ENCODE measurements around the gene EHMT1. TPM values are rescaled to one million over a fixed set of nuclear protein-coding genes. Genes with fewer than 3 reads are reported as not detected.
A peak's percentile ranks its signal among the peaks of the same experiment; 100 is the strongest.
"Not testable (repeated sequence)": the region's sequence is repeated elsewhere in the genome, so short reads cannot be mapped to it uniquely, and the experiment has no call there.

The EHMT1 gene
- total RNA-seq, 1 donor from 2014 or later: 45.3 TPM

DNA sequence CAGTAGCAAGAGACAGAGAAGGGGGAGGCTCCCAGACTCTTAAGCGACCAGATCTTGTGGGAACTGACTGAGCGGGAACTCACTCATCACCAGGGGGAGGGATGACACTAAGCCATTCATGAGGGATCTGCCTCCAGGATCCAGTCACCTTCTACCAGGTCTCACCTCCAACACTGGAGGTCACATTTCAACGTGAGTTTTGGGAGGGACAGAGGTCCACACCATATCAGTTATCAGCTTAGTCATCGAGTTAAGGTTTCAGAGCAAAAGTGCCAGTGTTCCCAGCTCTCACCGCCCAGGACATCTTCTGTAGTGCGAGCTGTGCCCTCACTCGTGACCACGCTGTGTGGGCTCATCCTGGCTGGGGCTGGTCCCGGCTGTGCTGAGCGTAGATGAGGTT is 160.1 kb downstream of the EHMT1 start:
- TF ChIP-seq, protein P1, sequence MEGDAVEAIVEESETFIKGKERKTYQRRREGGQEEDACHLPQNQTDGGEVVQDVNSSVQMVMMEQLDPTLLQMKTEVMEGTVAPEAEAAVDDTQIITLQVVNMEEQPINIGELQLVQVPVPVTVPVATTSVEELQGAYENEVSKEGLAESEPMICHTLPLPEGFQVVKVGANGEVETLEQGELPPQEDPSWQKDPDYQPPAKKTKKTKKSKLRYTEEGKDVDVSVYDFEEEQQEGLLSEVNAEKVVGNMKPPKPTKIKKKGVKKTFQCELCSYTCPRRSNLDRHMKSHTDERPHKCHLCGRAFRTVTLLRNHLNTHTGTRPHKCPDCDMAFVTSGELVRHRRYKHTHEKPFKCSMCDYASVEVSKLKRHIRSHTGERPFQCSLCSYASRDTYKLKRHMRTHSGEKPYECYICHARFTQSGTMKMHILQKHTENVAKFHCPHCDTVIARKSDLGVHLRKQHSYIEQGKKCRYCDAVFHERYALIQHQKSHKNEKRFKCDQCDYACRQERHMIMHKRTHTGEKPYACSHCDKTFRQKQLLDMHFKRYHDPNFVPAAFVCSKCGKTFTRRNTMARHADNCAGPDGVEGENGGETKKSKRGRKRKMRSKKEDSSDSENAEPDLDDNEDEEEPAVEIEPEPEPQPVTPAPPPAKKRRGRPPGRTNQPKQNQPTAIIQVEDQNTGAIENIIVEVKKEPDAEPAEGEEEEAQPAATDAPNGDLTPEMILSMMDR (IDR thresholded peaks at IDR 0.05; ENCODE audit: insufficient read depth, low read length, severe bottlenecking): no peak
- FAIRE-seq: peak; percentile 98
- Histone ChIP-seq H3K4me3 (ENCODE audit: low read depth, low read length) (no peak overlapping the region), H3K36me3 (ENCODE audit: control insufficient read depth, insufficient read depth, low read length) (peaks cover 31% of the 10 kb centered on the region), H3K27me3 (ENCODE audit: control insufficient read depth, insufficient read depth, low read length) (no peaks in the 10 kb centered on the region)
- DNase-seq (ENCODE audit: low read depth): no peak

DNA sequence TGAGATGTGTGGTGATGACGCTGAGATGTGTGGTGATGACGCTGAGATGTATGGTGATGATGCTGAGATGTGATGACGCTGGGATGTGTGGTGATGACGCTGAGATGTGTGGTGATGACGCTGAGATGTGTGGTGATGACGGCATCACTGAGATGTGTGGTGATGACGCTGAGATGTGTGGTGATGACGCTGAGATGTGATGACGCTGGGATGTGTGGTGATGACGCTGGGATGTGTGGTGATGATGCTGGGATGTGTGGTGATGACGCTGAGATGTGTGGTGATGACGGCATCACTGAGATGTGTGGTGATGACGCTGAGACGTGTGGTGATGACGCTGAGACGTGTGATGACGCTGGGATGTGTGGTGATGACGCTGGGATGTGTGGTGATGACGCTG is 161.2 kb downstream of the EHMT1 start:
- peaks cover 32% of the 10 kb centered on the region for H3K36me3 ChIP-seq (ENCODE audit: control insufficient read depth, insufficient read depth, low read length)
- H3K4me3 ChIP-seq (ENCODE audit: low read depth, low read length); DNase-seq (ENCODE audit: low read depth); H3K27me3 ChIP-seq (ENCODE audit: control insufficient read depth, insufficient read depth, low read length): not testable (repeated sequence)
- peak; percentile 66 for FAIRE-seq

DNA sequence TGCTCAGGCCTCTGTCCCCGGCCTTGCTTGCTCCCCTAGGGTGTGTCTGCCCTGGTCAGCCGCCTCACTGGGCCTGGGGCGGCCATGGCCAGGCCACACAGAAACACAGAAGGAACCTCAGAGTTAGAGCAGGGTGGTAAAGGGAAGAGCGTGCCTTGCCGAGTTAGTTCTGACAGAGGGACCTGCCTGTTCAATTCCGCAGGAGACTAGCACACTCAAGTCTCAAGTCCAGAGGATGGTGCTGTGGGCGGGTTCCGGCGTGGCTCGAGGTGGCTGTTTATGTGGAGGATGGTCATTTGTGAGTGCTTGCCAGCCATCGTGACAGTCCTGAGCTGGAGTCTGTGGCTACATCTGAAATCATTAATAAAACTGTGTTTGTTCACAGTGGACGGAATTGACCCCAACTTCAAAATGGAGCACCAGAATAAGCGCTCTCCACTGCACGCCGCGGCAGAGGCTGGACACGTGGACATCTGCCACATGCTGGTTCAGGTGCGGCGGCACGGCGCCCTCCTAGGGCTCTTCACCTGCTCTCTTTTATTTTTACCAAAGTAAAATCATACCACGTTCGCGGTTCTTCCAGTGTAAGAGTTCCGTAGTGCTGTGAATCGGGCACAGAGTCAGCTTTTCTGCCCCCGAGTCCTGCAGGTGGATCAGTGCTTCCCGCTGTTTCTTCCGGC is 163.2 kb downstream of the EHMT1 start:
- no peak for FAIRE-seq
- DNase-seq (ENCODE audit: low read depth): no peak
- TF ChIP-seq, protein P1 (IDR thresholded peaks at IDR 0.05; ENCODE audit: insufficient read depth, low read length, severe bottlenecking): no peak
- Histone ChIP-seq H3K4me3 (ENCODE audit: low read depth, low read length) (no peak overlapping the region), H3K27me3 (ENCODE audit: control insufficient read depth, insufficient read depth, low read length) (no peaks in the 10 kb centered on the region), H3K36me3 (ENCODE audit: control insufficient read depth, insufficient read depth, low read length) (peaks cover 22% of the 10 kb centered on the region)

DNA sequence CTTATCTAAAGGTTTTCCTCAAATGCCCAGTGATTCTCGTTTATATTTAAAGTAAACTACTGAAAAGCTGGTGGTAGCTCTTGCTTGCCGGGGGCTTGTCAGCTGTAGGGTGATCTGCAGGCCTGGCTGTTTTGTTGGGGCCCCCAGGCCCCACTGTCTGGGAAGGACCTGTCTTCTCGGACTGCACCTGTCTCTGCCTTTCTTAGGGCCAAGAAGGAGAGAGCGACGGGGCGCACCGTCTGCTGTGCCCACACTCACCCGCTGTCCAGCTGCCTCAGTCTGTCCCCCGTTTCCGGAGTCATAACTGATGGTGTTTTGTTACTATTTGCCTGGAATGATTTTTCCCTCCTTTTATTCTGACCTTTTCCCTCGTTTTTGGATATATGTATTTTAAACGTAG is 164.7 kb downstream of the EHMT1 start:
- FAIRE-seq (no peak), DNase-seq (ENCODE audit: low read depth) (no peak)
- Histone ChIP-seq H3K36me3 (ENCODE audit: control insufficient read depth, insufficient read depth, low read length) (peaks cover 16% of the 10 kb centered on the region), H3K4me3 (ENCODE audit: low read depth, low read length) (no peak overlapping the region), H3K27me3 (ENCODE audit: control insufficient read depth, insufficient read depth, low read length) (no peaks in the 10 kb centered on the region)
- TF ChIP-seq, protein P1 (IDR thresholded peaks at IDR 0.05; ENCODE audit: insufficient read depth, low read length, severe bottlenecking): no peak

DNA sequence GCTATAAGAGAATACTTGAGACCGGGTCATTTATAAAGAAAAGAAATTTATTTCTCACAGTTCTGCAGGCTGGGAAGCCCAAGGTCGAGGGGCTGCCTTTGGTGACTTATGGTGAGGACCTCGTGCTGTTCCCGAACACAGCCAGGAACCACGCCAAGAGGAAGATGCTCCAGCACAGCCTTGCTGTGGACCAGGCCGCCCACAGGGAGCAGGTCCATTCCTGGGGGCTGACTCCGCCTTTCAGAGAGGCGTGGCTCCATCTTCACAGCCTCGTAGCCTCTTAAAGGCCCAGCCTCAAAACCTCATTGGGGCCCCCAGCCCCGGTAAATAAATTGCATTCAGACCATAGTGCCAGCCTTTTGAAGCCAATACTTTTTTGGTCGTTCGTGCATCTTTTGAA is 165.2 kb downstream of the EHMT1 start:
- FAIRE-seq: no peak
- Histone ChIP-seq H3K36me3 (ENCODE audit: control insufficient read depth, insufficient read depth, low read length) (peaks cover 16% of the 10 kb centered on the region), H3K27me3 (ENCODE audit: control insufficient read depth, insufficient read depth, low read length) (no peaks in the 10 kb centered on the region), H3K4me3 (ENCODE audit: low read depth, low read length) (no peak overlapping the region)
- DNase-seq (ENCODE audit: low read depth): no peak
- TF ChIP-seq, protein P1 (IDR thresholded peaks at IDR 0.05; ENCODE audit: insufficient read depth, low read length, severe bottlenecking): no peak

DNA sequence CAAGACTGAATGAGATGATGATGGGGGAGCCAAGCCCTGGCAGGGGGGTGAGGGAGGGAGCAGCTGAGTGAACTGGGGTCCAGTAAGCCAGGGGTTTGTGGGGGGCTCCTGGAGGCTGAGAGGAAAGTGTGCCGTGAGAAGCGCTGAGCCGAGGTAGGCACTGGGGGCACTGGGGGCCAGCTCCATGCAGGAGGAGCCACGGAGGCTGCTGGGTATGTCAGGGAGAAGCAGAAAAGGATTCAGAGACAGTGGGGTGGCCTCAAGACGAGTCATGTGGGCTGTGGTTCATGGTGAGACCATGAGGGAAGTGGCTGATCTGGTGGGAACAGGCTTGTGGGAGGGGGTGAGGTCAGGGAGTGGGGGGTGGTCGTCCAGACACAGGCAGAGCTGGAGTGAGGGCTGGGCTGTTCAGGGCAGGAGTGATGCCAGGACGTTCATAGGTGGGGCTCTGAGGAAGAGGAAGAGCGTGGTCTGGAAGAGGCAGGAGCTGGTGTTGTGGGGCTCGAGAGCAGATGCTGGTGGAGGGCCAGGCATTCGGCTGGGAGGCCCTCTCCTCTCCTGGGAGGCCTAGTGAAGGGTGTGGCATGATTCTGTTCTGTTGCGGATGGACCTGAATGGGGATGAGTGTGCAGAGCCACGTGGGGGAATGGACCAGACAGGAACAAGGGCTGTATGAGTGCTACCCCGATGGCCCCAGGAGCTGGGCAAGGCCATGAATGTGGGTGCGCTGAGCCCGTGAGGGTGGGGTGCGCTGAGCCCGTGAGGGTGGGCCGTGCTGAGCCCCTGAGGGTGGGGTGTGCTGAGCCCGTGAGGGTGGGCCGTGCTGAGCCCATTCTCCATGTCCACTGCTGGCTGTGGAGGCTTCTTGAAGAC is 166.1 kb downstream of the EHMT1 start:
- H3K36me3 ChIP-seq (ENCODE audit: control insufficient read depth, insufficient read depth, low read length): peaks cover 18% of the 10 kb centered on the region
- DNase-seq (ENCODE audit: low read depth) (no peak), FAIRE-seq (no peak)
- H3K4me3 ChIP-seq (ENCODE audit: low read depth, low read length): no peak overlapping the region
- TF ChIP-seq, protein P1 (IDR thresholded peaks at IDR 0.05; ENCODE audit: insufficient read depth, low read length, severe bottlenecking): no peak
- no peaks in the 10 kb centered on the region for H3K27me3 ChIP-seq (ENCODE audit: control insufficient read depth, insufficient read depth, low read length)

Measured in bronchial epithelial cell (primary cell).